Sigmoid colon (tissue), 4 donors: Measurements from ENCODE around the gene SDF2L1.

Source experiments
- CTCF ChIP-seq, 4 experiments: fragments of 450-650 bp in 3 of 4; fragments of 200-600 bp in 1 of 4; IDR thresholded peaks; one replicate each; pipeline ENCODE4 v1.5.1; 2016 to 2019; ENCODE audit warnings: antibody characterized with exemption in 4 of 4, mild to moderate bottlenecking in 3 of 4, moderate library complexity in 2 of 4
- EP300 ChIP-seq, 4 donors: sonication (generic); formaldehyde crosslinking; IDR thresholded peaks; one replicate each; pipeline ENCODE4 v1.6.1; 2017; ENCODE audit warnings: antibody characterized with exemption in 4 of 4
- POLR2A ChIP-seq, 2 donors: fragments of 450-650 bp; IDR thresholded peaks; one replicate each; pipeline ENCODE4 v1.6.1; 2016; ENCODE audit warnings: antibody characterized with exemption in 2 of 2, mild to moderate bottlenecking in 2 of 2, moderate library complexity in 2 of 2
- POLR2AphosphoS5 ChIP-seq, 4 donors: sonication (generic); formaldehyde crosslinking; IDR thresholded peaks; one replicate each; pipeline ENCODE4 v1.6.1; 2017; ENCODE audit warnings: antibody characterized with exemption in 4 of 4

GRCh38 chr22:21622919-21623647 lies 19.0 kb upstream of the SDF2L1 start:
- TF ChIP-seq CTCF (IDR thresholded peaks at IDR 0.05) = no peak
- TF ChIP-seq POLR2AphosphoS5 (IDR thresholded peaks at IDR 0.05) = no peak
- no peak for TF ChIP-seq POLR2A (IDR thresholded peaks at IDR 0.05)
- no peak for TF ChIP-seq EP300 (IDR thresholded peaks at IDR 0.05)
